DMS 273 treated with DMSO at 0.1 percent for 48 hours (cell line): ENCODE results near the gene SLC4A7.
"Not testable (repeated sequence)": the region's sequence is repeated elsewhere in the genome, so short reads cannot be mapped to it uniquely, and the experiment has no call there.

Experiments
- DNase-seq: peaks from one replicate; lab custom pipeline; 2025; lab: John Stamatoyannopoulos, UW

The SLC4A7 gene

GRCh38 chr3:27484015-27484844 is at the start of gene SLC4A7:
SLC4A7 (minus strand) TSS chr3:27484384; CDS start chr3:27484126, 258 bp downstream.
- peak; percentile 80 for DNase-seq

- DNase-seq: no peak
These were observed 49.0 kb upstream of the SLC4A7 start for GRCh38 chr3:27533261-27533607.

- DNase-seq: no peak
These were observed 48.5 kb upstream of the SLC4A7 start for GRCh38 chr3:27532426-27533260.

DNA sequence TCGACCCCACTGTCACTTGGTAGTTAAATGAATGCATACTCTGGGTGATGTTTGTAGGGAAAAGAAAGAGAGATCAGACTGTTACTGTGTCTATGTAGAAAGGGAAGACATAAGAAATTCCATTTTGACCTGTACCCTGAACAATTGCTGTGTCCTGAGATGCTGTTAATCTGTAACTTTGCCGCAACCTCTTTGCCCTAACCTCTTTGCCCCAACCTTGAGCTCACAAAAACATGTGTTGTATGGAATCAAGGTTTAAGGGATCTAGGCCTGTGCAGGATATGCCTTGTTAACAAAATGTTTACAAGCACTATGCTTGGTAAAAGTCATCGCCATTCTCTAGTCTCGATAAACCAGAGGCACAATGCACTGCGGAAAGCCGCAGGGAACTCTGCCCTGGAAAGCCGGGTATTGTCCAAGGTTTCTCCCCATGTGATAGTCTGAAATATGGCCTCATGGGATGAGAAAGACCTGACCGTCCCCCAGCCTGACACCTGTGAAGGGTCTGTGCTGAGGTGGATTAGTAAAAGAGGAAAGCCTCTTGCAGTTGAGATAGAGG is 47.1 kb upstream of the SLC4A7 start:
- not testable (repeated sequence) for DNase-seq

GRCh38 chr3:27528791-27529190 is 44.6 kb upstream of the SLC4A7 start:
- no peak for DNase-seq

GRCh38 chr3:27526614-27527315 is 42.6 kb upstream of the SLC4A7 start:
- DNase-seq: no peak

GRCh38 chr3:27521872-27522265 is 37.7 kb upstream of the SLC4A7 start:
- DNase-seq: no peak

- DNase-seq: no peak
These were observed 37.1 kb upstream of the SLC4A7 start for GRCh38 chr3:27521179-27521871.

DNA sequence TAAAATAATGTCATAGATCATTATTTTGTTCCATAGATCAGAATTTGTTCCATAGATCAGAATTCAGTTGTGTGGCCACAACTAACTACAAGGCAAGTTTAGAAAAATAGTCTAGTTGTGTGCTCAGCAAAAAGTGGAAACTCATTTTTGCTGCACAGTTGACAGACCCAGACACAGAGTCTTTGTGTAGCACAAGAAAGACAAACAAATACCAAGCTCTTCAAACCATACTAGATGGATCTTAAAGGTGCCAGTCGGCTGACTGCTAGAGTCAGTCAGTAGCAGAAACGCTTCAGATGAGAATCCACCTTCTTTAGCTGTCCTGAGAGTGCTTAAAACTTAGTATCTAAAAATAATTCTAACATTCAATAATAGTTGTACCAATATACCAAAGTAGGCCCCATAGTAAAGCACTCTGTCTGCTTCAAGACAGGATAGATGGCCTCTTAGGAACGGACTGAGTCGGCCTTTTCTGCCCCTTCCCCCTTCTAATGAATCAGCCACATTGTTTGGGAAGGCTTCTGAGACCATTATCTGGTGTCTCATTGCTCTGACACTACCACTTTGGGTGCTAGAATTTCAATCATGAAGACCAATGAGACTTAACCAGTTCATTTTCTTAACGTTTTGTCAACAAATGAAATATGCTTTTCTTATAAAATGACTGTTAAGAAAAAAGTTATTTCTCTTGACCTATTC is 27.7 kb upstream of the SLC4A7 start:
- no peak for DNase-seq

- no peak for DNase-seq
These were observed 25.2 kb upstream of the SLC4A7 start for GRCh38 chr3:27509376-27509775.

DNA sequence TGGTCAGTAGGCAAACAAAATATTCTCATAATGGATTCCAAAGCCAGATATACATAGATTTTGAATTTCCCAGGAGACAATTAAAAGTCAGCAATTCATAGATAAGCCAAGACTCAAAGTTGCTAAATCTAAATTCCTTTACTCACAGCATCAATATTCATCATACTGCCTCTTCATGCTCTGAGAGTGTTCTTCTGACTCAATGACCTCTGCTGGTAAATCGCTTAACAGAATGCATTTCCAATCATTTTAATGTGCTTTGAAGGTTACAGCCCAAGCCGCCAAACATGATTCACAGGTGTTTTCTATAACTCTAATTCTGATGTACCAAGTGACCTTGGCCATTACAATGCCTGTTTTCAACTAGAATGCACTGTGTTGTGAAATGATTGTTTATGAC is 24.2 kb upstream of the SLC4A7 start:
- no peak for DNase-seq

DNA sequence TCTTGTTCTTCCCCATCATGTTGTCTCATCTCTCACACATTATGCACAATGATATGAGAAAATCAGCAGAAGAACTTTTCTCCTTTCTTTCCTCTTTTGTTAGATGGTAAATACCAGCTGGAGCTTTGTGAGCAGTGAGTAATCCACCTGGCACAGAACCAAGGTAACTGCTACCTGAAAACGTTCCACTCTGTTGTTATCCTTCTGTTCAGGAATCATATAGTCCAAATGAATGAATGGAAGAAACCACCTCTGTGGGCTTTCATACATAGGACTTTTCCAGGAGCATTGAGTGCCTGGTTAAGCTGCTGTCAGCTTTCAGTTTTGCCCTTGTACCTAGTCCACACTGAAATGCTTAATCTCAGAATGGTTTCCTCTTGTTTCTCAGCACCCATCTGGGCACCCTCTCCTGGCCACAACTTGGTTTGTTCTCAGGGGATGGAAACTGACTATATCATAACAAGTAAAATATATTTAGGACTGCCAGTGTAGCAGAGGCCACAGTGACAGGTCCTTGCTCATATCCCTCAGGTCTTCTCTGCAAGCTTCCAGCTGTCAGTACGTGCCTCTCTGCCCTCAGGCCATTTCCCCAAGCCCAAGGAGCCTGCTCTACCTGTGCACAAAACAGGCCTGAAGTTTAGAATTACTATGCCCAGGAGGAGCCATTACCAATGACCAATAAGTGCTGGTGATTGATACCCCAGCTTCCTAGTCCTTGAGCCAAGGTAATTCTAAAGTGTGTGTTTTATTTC is 23.5 kb upstream of the SLC4A7 start:
- DNase-seq: no peak

DNA sequence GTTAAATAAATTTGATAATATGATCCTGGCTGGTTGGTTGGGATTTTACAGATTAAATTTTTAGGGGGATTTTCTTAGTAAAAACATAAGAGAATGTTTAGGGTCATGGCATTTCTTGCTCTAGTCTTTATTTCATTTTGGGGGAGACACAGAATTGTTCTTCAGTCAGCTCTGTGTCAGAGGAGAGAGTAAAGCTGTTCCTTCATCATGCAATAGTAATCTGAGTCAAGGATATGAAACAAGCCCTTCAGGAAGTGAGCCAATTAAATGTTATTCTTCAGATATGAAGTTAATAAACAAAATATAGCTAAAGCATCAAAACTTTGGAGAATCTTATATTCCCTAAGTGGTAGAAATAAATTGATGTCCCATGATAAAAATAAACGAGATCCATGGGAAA is 22.9 kb upstream of the SLC4A7 start:
- DNase-seq: no peak

DNA sequence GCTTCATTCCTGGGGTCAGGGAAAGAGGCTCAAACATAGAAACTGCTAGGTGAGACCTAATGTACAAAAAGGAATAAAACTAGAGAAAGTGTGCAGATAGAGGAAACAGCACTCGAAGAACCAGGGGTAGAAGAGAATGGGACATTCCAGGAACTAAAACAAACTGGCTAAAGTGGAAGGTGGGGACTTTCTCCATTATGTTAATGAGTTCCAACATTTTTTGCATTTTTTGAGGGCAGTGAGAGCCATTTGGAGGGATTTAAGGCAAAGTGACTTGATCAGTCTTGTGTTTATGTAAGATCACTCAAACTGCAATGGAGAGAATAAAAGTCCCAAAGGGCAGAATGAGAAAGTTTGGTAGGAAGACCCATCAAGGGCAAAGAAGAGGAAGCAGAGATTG is 20.6 kb upstream of the SLC4A7 start:
- no peak for DNase-seq

- DNase-seq: no peak
These were observed 19.3 kb upstream of the SLC4A7 start for GRCh38 chr3:27503526-27503925.

- no peak for DNase-seq
These were observed 17.6 kb upstream of the SLC4A7 start for GRCh38 chr3:27501759-27502158.

- DNase-seq: no peak
These were observed 16.8 kb upstream of the SLC4A7 start for GRCh38 chr3:27500986-27501385.

DNA sequence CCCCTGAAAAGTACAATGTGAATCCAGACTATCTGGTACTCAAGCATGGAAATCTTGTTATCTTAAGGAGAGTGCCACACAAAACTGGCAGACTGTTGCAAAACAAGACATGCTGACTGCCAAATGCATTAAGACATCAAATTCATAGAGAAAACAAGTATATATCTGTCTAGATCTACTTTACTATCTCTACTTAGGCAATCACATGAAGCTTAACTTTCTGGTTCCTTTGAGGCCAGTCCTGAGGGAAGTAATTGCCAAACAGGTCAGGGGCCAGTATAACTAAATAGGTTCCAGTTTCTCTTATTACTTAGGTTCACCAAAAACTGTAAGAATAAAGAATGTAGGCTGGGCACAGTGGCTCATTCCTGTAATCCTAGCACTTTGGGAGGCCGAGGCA is 15.9 kb upstream of the SLC4A7 start:
- no peak for DNase-seq

- DNase-seq: no peak
These were observed 10.6 kb upstream of the SLC4A7 start for GRCh38 chr3:27494784-27495183.

DNA sequence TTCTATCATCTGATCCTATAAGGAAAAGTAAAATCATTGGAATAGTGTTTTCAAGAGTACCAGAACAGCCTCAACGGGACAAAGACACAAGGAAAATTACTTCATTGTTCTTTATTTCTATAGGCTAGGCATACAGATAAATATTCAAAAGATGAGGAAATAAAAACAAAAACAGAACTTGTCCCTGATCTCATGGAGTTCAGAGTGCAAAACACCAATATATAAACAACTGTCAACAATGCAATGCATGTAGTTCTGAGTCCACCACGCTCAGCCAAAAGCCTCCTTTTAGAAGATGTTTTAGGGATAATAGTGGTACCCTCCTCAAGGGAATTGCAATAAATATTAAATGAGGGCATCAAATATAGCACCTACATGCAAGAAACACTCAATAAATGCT is 4.6 kb upstream of the SLC4A7 start:
- DNase-seq: no peak
